KMS-11 (cell line): ENCODE measurements around the gene DRAM1.
A peak's percentile ranks its signal among the peaks of the same experiment; 100 is the strongest.

Experiments
- H2AFZ ChIP-seq: fragments of 200-600 bp; sonication (generic); 2 replicates; pipeline ENCODE4 v1.6.1; 2016; ENCODE audit warnings: antibody characterized with exemption, mixed run types, low read depth
- H3K27ac ChIP-seq: fragments of 200-600 bp; sonication (generic); 2 replicates; pipeline ENCODE4 v1.6.1; 2016; ENCODE audit warnings: mild to moderate bottlenecking, mixed run types
- H3K27me3 ChIP-seq: fragments of 200-600 bp; sonication (generic); 2 replicates; pipeline ENCODE4 v1.6.1; 2017; ENCODE audit warnings: mild to moderate bottlenecking, low read depth, mixed run types, moderate library complexity; ENCODE audit not compliant: insufficient read depth
- H3K36me3 ChIP-seq: fragments of 200-600 bp; sonication (generic); 2 replicates; pipeline ENCODE4 v1.6.1; 2017; ENCODE audit warnings: mild to moderate bottlenecking, mixed run types; ENCODE audit not compliant: insufficient read depth
- H3K4me1 ChIP-seq: fragments of 200-600 bp; sonication (generic); 2 replicates; pipeline ENCODE4 v1.6.1; 2016; ENCODE audit warnings: mild to moderate bottlenecking, low read depth, mixed run types; ENCODE audit not compliant: poor library complexity, severe bottlenecking
- H3K4me2 ChIP-seq: fragments of 200-600 bp; sonication (generic); 2 replicates; pipeline ENCODE4 v1.7.0; 2016; ENCODE audit warnings: mild to moderate bottlenecking, mixed run types
- H3K4me3 ChIP-seq: fragments of 200-600 bp; sonication (generic); IDR thresholded peaks from 2 replicates; pipeline ENCODE4 v1.6.1; 2017; ENCODE audit warnings: low read depth, low read length, mixed read lengths; ENCODE audit not compliant: insufficient read depth
- H3K79me2 ChIP-seq: fragments of 200-600 bp; sonication (generic); 2 replicates; pipeline ENCODE4 v1.6.1; 2016; ENCODE audit warnings: low read depth, mixed run types; ENCODE audit not compliant: insufficient read depth
- H3K9ac ChIP-seq: fragments of 200-600 bp; sonication (generic); 2 replicates; pipeline ENCODE4 v1.6.1; 2016; ENCODE audit warnings: mild to moderate bottlenecking, mixed run types
- H4K20me1 ChIP-seq: fragments of 200-600 bp; sonication (generic); 2 replicates; pipeline ENCODE4 v1.6.1; 2016; ENCODE audit warnings: mild to moderate bottlenecking, mixed run types; ENCODE audit not compliant: insufficient read depth
- CTCF ChIP-seq: fragments of 200-600 bp; sonication (generic); conservative IDR thresholded peaks from 2 replicates; pipeline ENCODE4 v1.6.1; 2017; ENCODE audit warnings: low read depth, mild to moderate bottlenecking, antibody characterized with exemption, low read length, moderate library complexity, mixed read lengths

DRAM1 gene

GRCh38 chr12:101929365-101930041, 52.1 kb downstream of the DRAM1 start:
- Histone ChIP-seq H3K79me2 (no peaks in the 10 kb centered on the region), H3K36me3 (no peaks in the 10 kb centered on the region), H4K20me1 (no peaks in the 10 kb centered on the region), H3K27me3 (no peaks in the 10 kb centered on the region), H3K27ac (no peak overlapping the region), H3K4me3 (no peak overlapping the region), H2AFZ (no peak overlapping the region), H3K9ac (no peak overlapping the region), H3K4me2 (no peak overlapping the region), H3K4me1 (peaks cover 31% of the 10 kb centered on the region)
- no peak for TF ChIP-seq CTCF

GRCh38 chr12:101931498-101932326, 54.3 kb downstream of the DRAM1 start:
- peak overlapping the region; percentile 57 for H3K4me2 ChIP-seq

GRCh38 chr12:101933866-101934514, 56.6 kb downstream of the DRAM1 start:
- H3K9ac ChIP-seq, result no peak overlapping the region
- H3K79me2 ChIP-seq, result no peaks in the 10 kb centered on the region
- no peaks in the 10 kb centered on the region for H3K36me3 ChIP-seq
- H4K20me1 ChIP-seq, result no peaks in the 10 kb centered on the region
- no peak overlapping the region for H2AFZ ChIP-seq
- H3K27ac ChIP-seq, result no peak overlapping the region
- TF ChIP-seq CTCF, result no peak
- H3K27me3 ChIP-seq, result no peaks in the 10 kb centered on the region
- H3K4me2 ChIP-seq, result no peak overlapping the region
- no peak overlapping the region for H3K4me3 ChIP-seq
- peaks cover 63% of the 10 kb centered on the region for H3K4me1 ChIP-seq

More at GRCh38 chr12:101931498-101932326, 54.3 kb downstream of the DRAM1 start:
- Histone ChIP-seq H3K27ac (peak overlapping the region; percentile 57), H3K4me3 (no peak overlapping the region), H3K79me2 (no peaks in the 10 kb centered on the region), H2AFZ (peak overlapping the region; percentile 36; the same call in 1 of the 2 replicates), H4K20me1 (no peaks in the 10 kb centered on the region), H3K4me1 (peaks cover 50% of the 10 kb centered on the region), H3K9ac (no peak overlapping the region), H3K36me3 (no peaks in the 10 kb centered on the region), H3K27me3 (no peaks in the 10 kb centered on the region)
- TF ChIP-seq CTCF, result no peak

- Histone ChIP-seq H3K4me3 (no peak overlapping the region), H3K27me3 (no peaks in the 10 kb centered on the region), H4K20me1 (no peaks in the 10 kb centered on the region), H3K79me2 (no peaks in the 10 kb centered on the region), H3K4me2 (peak overlapping the region; percentile 19), H3K4me1 (peaks cover 54% of the 10 kb centered on the region), H3K9ac (0 out of 2 replicates have a peak overlapping the region, but pooled peaks have one; percentile 5), H3K36me3 (no peaks in the 10 kb centered on the region), H3K27ac (peak overlapping the region; percentile 35; the same call in 1 of the 2 replicates), H2AFZ (peak overlapping the region; percentile 38; the same call in 1 of the 2 replicates)
- TF ChIP-seq CTCF, result no peak
Observed at GRCh38 chr12:101935890-101936746, 58.7 kb downstream of the DRAM1 start.
